Lung (tissue), 12 donors: ENCODE data around the gene LGALS16. TPM values are rescaled to one million over a fixed set of nuclear protein-coding genes. Genes with fewer than 3 reads are reported as not detected.

Source experiments
- ATAC-seq: fragments of 200-7000 bp; cut with Tn5 transposase; one replicate; pipeline ENCODE4 v1.9.1; 2020; ENCODE audit warnings: moderate number of reproducible peaks; ENCODE audit not compliant: insufficient read depth, low FRiP score
- DNase-seq, 3 donors: peaks; one replicate each; pipeline ENCODE4 v3.0.0-alpha.2; 2013 to 2017
- H3K27ac ChIP-seq, 2 donors: one replicate each; pipeline ENCODE4 v1.5.1; 2013; ENCODE audit warnings: mild to moderate bottlenecking in 2 of 2, moderate library complexity in 2 of 2, control low read depth in 1 of 2, inconsistent platforms in 1 of 2, low read depth in 1 of 2, low read length in 1 of 2
- H3K27me3 ChIP-seq, 3 donors: one replicate each; pipeline ENCODE4 v1.5.1; 2013; ENCODE audit warnings: low read length in 2 of 3; ENCODE audit not compliant: control insufficient read depth in 3 of 3, insufficient read depth in 3 of 3
- H3K36me3 ChIP-seq, 4 donors: one replicate each; pipeline ENCODE4 v1.5.1; 2013; ENCODE audit warnings: low read length in 4 of 4, mild to moderate bottlenecking in 1 of 4, moderate library complexity in 1 of 4; ENCODE audit not compliant: control insufficient read depth in 4 of 4, insufficient read depth in 4 of 4
- H3K4me1 ChIP-seq, 5 donors: one replicate each; pipeline ENCODE4 v1.5.1; 2013; ENCODE audit warnings: low read length in 5 of 5, mild to moderate bottlenecking in 2 of 5, moderate library complexity in 1 of 5; ENCODE audit not compliant: control insufficient read depth in 5 of 5, insufficient read depth in 5 of 5
- H3K4me3 ChIP-seq: one replicate; pipeline ENCODE4 v1.5.1; 2013; ENCODE audit warnings: mild to moderate bottlenecking, control low read depth, moderate library complexity
- H3K9ac ChIP-seq, 2 donors: one replicate each; pipeline ENCODE4 v1.5.1; 2013; ENCODE audit warnings: low read length in 2 of 2, control low read depth in 1 of 2; ENCODE audit not compliant: insufficient read depth in 1 of 2
- H3K9me3 ChIP-seq, 4 donors: one replicate each; pipeline ENCODE4 v1.5.1; 2013; ENCODE audit warnings: low read length in 3 of 4, mild to moderate bottlenecking in 1 of 4, moderate library complexity in 1 of 4; ENCODE audit not compliant: control insufficient read depth in 4 of 4, insufficient read depth in 3 of 4
- CTCF ChIP-seq: IDR thresholded peaks from 2 replicates; pipeline ENCODE4 v1.5.1; 2012; ENCODE audit warnings: mild to moderate bottlenecking; ENCODE audit errors: control extremely low read depth, extremely low read depth
- WGBS, 2 donors: extraction: QIAGEN DNeasy Blood & Tissue Kit; methylation state at CpG; one replicate each; pipeline ENCODE4 v1.1.7; 2013; 5-methylcytosine and 5-hydroxymethylcytosine counted together
- polyA plus RNA-seq, 2 donors: library from polyadenylated mRNA; stranded (reverse); fragments of 200-250 nt; gene quantifications; one replicate each; pipeline ENCODE4 v1.2.1, GENCODE V29; 2013
- total RNA-seq, 2 donors: library from RNA; depleted of rRNA in 1 of 2; stranded (reverse); fragments of >200 nt in 1 of 2; gene quantifications; one replicate each; pipeline ENCODE4 v1.2.1, GENCODE V29; 2014 to 2021
- donor health status: control.
- donor health status: control.
- donor health status: Bipolar disorder and iron deficiency.
- donor health status: healthy.
- donor health status: DM: yes; HTN: yes; CAD: no.

LGALS16 gene
- total and polyA plus RNA-seq, 4 donors = not detected

GRCh38 chr19:39676004-39676403 lies 20.3 kb downstream of the LGALS16 start:
- H3K27me3 ChIP-seq = no peaks in the 10 kb centered on the region
- H3K9ac ChIP-seq = no peak overlapping the region
- no peak for TF ChIP-seq CTCF
- H3K27ac ChIP-seq = no peak overlapping the region
- H3K4me3 ChIP-seq = no peak overlapping the region
- no peak for ATAC-seq
- DNase-seq = no peak
- H3K36me3 ChIP-seq = no peaks in the 10 kb centered on the region
- H3K9me3 ChIP-seq = peaks cover 0 to 3% (median 0%) of the 10 kb centered on the region in 4 donors
- peaks cover 0 to 12% (median 0%) of the 10 kb centered on the region in 5 donors for H3K4me1 ChIP-seq
- 44 to 64% methylated on average over 3 of the region's 3 CpGs for WGBS, 2 donors

- Histone ChIP-seq H3K4me3 (no peak overlapping the region), H3K36me3 (no peaks in the 10 kb centered on the region), H3K27ac (peak overlapping the region in 1 of 2 donors; percentile 32), H3K27me3 (no peaks in the 10 kb centered on the region), H3K4me1 (peaks cover 0 to 12% (median 0%) of the 10 kb centered on the region in 5 donors), H3K9me3 (no peaks in the 10 kb centered on the region), H3K9ac (no peak overlapping the region)
- DNase-seq = peak; percentile 11 to 44 (median 27)
- peak; percentile 62 for ATAC-seq
- TF ChIP-seq CTCF = no peak
- WGBS, 2 donors = 67 to 71% methylated on average over 10 of the region's 10 CpGs
These were observed 22.5 kb downstream of the LGALS16 start for GRCh38 chr19:39677961-39678889.

- 33 to 60% methylated on average over 10 of the region's 10 CpGs for WGBS, 2 donors
- H3K9ac ChIP-seq = no peak overlapping the region
- H3K4me3 ChIP-seq = no peak overlapping the region
- ATAC-seq (no peak), DNase-seq (peak in 1 of 3 donors; percentile 43)
- TF ChIP-seq CTCF = no peak
- H3K27ac ChIP-seq = peak overlapping the region in 1 of 2 donors; percentile 35
- H3K27me3 ChIP-seq = no peaks in the 10 kb centered on the region
- no peaks in the 10 kb centered on the region for H3K36me3 ChIP-seq
- no peaks in the 10 kb centered on the region for H3K9me3 ChIP-seq
- H3K4me1 ChIP-seq = peaks cover 0 to 12% (median 0%) of the 10 kb centered on the region in 5 donors
These were observed 23.5 kb downstream of the LGALS16 start for GRCh38 chr19:39679056-39679790.
